Suprapubic skin (tissue), 4 donors: ENCODE measurements around the gene TTC28.
"Not testable (repeated sequence)": the region's sequence is repeated elsewhere in the genome, so short reads cannot be mapped to it uniquely, and the experiment has no call there.

Experiments used
- POLR2A ChIP-seq, 2 donors: fragments of 450-650 bp; IDR thresholded peaks; one replicate each; pipeline ENCODE4 v1.6.1; 2017; ENCODE audit warnings: antibody characterized with exemption in 2 of 2, mild to moderate bottlenecking in 2 of 2, moderate library complexity in 2 of 2
- POLR2AphosphoS5 ChIP-seq, 3 donors: sonication (generic); formaldehyde crosslinking; IDR thresholded peaks; one replicate each; pipeline ENCODE4 v1.6.1; 2017; ENCODE audit warnings: antibody characterized with exemption in 3 of 3
- TF ChIP-seq, protein P1 (sequence below), 2 donors: fragments of 200-600 bp in 1 of 2; fragments of 450-650 bp in 1 of 2; sonication (generic) in 1 of 2; IDR thresholded peaks; one replicate each; pipeline ENCODE4 v1.5.1; 2016 to 2019; ENCODE audit warnings: antibody characterized with exemption in 2 of 2, mild to moderate bottlenecking in 1 of 2, moderate library complexity in 1 of 2

DNA sequence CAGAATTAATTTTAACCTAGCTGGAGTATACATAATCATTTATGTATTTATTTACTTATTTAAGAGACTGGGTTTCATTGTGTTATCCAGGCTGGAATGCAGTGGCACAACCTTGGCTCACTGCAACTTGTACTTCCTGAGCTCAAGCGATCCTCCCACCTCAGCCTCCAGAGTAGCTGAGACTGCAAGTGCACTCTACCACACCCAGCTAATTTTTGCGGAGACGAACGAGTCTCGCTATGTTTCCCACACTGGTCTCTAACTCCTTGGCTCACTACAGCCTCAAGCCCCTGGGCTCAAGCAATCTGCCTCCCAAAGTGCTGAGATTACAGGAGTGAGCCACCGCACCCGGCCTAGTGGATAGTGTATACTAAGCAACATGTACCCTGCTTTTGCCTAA is 1.5 kb downstream of the TTC28 start:
- not testable (repeated sequence) for TF ChIP-seq POLR2AphosphoS5, POLR2A (IDR thresholded peaks at IDR 0.05)
- TF ChIP-seq, protein P1, sequence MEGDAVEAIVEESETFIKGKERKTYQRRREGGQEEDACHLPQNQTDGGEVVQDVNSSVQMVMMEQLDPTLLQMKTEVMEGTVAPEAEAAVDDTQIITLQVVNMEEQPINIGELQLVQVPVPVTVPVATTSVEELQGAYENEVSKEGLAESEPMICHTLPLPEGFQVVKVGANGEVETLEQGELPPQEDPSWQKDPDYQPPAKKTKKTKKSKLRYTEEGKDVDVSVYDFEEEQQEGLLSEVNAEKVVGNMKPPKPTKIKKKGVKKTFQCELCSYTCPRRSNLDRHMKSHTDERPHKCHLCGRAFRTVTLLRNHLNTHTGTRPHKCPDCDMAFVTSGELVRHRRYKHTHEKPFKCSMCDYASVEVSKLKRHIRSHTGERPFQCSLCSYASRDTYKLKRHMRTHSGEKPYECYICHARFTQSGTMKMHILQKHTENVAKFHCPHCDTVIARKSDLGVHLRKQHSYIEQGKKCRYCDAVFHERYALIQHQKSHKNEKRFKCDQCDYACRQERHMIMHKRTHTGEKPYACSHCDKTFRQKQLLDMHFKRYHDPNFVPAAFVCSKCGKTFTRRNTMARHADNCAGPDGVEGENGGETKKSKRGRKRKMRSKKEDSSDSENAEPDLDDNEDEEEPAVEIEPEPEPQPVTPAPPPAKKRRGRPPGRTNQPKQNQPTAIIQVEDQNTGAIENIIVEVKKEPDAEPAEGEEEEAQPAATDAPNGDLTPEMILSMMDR (IDR thresholded peaks at IDR 0.05) = not testable (repeated sequence)
